BE2C (cell line): ENCODE measurements around the gene PGLYRP4.

Source experiments
- DNase-seq: peaks from one replicate; pipeline ENCODE4 v3.0.0-alpha.2; 2020
- H3K27me3 ChIP-seq: fragments of 250-450 bp; sonication (Bioruptor Pico); 2 replicates; pipeline ENCODE4 v1.5.1; 2020; ENCODE audit warnings: mild to moderate bottlenecking
- H3K36me3 ChIP-seq: fragments of 250-450 bp; sonication (Bioruptor Pico); 2 replicates; pipeline ENCODE4 v1.5.1; 2020; ENCODE audit warnings: mild to moderate bottlenecking
- H3K4me1 ChIP-seq: fragments of 250-450 bp; sonication (Bioruptor Pico); 2 replicates; pipeline ENCODE4 v1.5.1; 2020
- H3K4me3 ChIP-seq: 2 replicates; pipeline ENCODE4 v1.5.1; 2011; ENCODE audit warnings: low read depth, low read length
- H3K9me3 ChIP-seq: fragments of 250-450 bp; sonication (Bioruptor Pico); 2 replicates; pipeline ENCODE4 v1.5.1; 2020
- CTCF ChIP-seq: IDR thresholded peaks from 2 replicates; pipeline ENCODE4 v1.5.1; 2012; ENCODE audit warnings: mild to moderate bottlenecking, low read depth, low read length

The PGLYRP4 gene

DNA sequence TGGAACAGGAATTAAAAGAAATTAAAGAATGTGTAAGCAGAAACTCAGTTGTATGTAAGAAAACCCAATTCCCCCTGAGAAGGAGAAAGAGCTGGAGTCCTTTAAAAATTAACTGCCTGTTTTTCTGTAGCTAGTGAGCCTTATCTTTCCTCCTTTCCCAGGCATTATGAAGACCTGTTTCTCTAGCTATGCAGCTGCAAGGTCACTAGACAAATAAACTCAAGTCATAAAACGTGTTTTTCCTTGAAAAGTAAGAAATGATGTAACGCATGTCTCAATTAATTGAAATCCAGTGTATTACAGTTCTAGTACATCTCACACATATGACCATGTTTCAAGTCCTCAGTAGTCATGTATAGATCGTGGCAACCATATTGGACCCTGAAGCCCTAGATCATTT lies 21.5 kb upstream of the PGLYRP4 start:
- H3K4me3 ChIP-seq, result no peak overlapping the region
- H3K9me3 ChIP-seq, result no peaks in the 10 kb centered on the region
- no peaks in the 10 kb centered on the region for H3K4me1 ChIP-seq
- H3K36me3 ChIP-seq, result no peaks in the 10 kb centered on the region
- peaks cover 19% of the 10 kb centered on the region for H3K27me3 ChIP-seq
- DNase-seq, result no peak
- no peak for TF ChIP-seq CTCF

- no peaks in the 10 kb centered on the region for H3K36me3 ChIP-seq
- H3K4me3 ChIP-seq, result no peak overlapping the region
- DNase-seq, result no peak
- H3K4me1 ChIP-seq, result no peaks in the 10 kb centered on the region
- TF ChIP-seq CTCF, result no peak
- H3K27me3 ChIP-seq, result peaks cover 15% of the 10 kb centered on the region
- H3K9me3 ChIP-seq, result no peaks in the 10 kb centered on the region
Measured at GRCh38 chr1:153368495-153368894, 19.9 kb upstream of the PGLYRP4 start.

DNA sequence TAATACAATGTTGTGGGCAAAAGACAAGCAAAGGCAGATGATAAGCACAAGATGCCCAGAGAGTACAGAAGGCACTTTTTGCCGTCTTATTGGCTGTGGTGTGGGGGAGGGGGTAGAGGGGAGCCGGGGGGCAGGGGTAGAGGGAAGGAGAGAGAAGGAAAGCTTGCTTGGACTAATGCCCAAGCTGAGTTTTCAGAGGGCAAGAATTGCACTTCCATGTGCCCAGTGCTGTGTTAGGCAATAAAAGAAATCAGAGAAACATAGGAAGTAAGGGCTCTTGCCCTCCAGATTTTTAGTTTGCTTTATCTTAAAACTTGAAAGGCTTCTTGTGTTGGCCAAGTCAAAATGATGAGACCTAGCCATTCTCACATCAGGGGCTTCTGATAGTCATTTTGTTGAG lies 18.4 kb upstream of the PGLYRP4 start:
- no peak overlapping the region for H3K4me3 ChIP-seq
- DNase-seq, result no peak
- peaks cover 15% of the 10 kb centered on the region for H3K27me3 ChIP-seq
- no peak for TF ChIP-seq CTCF
- no peaks in the 10 kb centered on the region for H3K4me1 ChIP-seq
- H3K36me3 ChIP-seq, result no peaks in the 10 kb centered on the region
- H3K9me3 ChIP-seq, result no peaks in the 10 kb centered on the region

- peaks cover 11% of the 10 kb centered on the region for H3K27me3 ChIP-seq
- no peaks in the 10 kb centered on the region for H3K4me1 ChIP-seq
- no peak for DNase-seq
Measured at GRCh38 chr1:153366261-153366660, 17.6 kb upstream of the PGLYRP4 start.

GRCh38 chr1:153365696-153366095 lies 17.1 kb upstream of the PGLYRP4 start:
- Histone ChIP-seq H3K36me3 (no peaks in the 10 kb centered on the region), H3K9me3 (no peaks in the 10 kb centered on the region), H3K4me3 (no peak overlapping the region), H3K27me3 (peaks cover 9% of the 10 kb centered on the region), H3K4me1 (no peaks in the 10 kb centered on the region)
- DNase-seq, result no peak
- TF ChIP-seq CTCF, result no peak

More at GRCh38 chr1:153366261-153366660, 17.6 kb upstream of the PGLYRP4 start:
- H3K9me3 ChIP-seq, result no peaks in the 10 kb centered on the region
- no peak overlapping the region for H3K4me3 ChIP-seq
- no peaks in the 10 kb centered on the region for H3K36me3 ChIP-seq
- TF ChIP-seq CTCF, result no peak

GRCh38 chr1:153364766-153365666 lies 16.4 kb upstream of the PGLYRP4 start:
- Histone ChIP-seq H3K27me3 (peaks cover 3% of the 10 kb centered on the region), H3K36me3 (no peaks in the 10 kb centered on the region), H3K9me3 (no peaks in the 10 kb centered on the region), H3K4me1 (no peaks in the 10 kb centered on the region), H3K4me3 (no peak overlapping the region)
- TF ChIP-seq CTCF, result no peak
- DNase-seq, result no peak
